SK-N-SH (cell line): ENCODE results near the gene CHD6. TPM values are rescaled to one million over a fixed set of nuclear protein-coding genes. Genes with fewer than 3 reads are reported as not detected.

ENCODE experiments used
- CTCF ChIA-PET: fragments of 300-600, 350-600 bp; formaldehyde crosslinking; extraction: SDS; loops from one replicate; lab custom pipeline; 2021; lab: Yijun Ruan, JAX
- POLR2A ChIA-PET: fragments of 350-600 bp; sonication (Branson Sonifier 250); formaldehyde crosslinking; extraction: SDS; loops from one replicate; lab custom pipeline; 2020; ENCODE audit warnings: antibody characterized with exemption, inconsistent platforms; lab: Yijun Ruan, JAX
- DNase-seq: peaks from one replicate; pipeline ENCODE4 v3.0.0; 2012
- H2AFZ ChIP-seq: fragments of 200-600 bp; sonication (generic); 2 replicates; pipeline ENCODE4 v1.8.1; 2016; ENCODE audit warnings: antibody characterized with exemption, mild to moderate bottlenecking, low read depth
- H3F3A ChIP-seq: fragments of 200-600 bp; sonication (generic); replicated peaks from 2 replicates; pipeline ENCODE3; 2016; ENCODE audit warnings: antibody characterized with exemption, mild to moderate bottlenecking; ENCODE audit not compliant: insufficient read depth
- H3K27ac ChIP-seq, 2 experiments: fragments of 200-500 bp in 1 of 2; fragments of 200-600 bp in 1 of 2; sonication (Bioruptor generic) in 1 of 2; sonication (generic), shearing (Covaris generic) in 1 of 2; 2 replicates each; pipeline versions ENCODE4 v1.5.1 to v1.6.1; 2014 to 2016; ENCODE audit warnings: low read depth in 2 of 2, inconsistent platforms in 1 of 2, low read length in 1 of 2, mild to moderate bottlenecking in 1 of 2, mixed read lengths in 1 of 2
- H3K27me3 ChIP-seq: fragments of 200-600 bp; sonication (generic), shearing (Covaris generic); 2 replicates; pipeline ENCODE4 v1.6.1; 2016; ENCODE audit warnings: mixed run types; ENCODE audit not compliant: insufficient read depth
- H3K36me3 ChIP-seq, 2 experiments: fragments of 200-500 bp in 1 of 2; fragments of 200-600 bp in 1 of 2; sonication (Bioruptor generic) in 1 of 2; sonication (generic) in 1 of 2; replicated peaks in 1 of 2; 2 replicates each; pipeline versions ENCODE3 to v1.5.1; 2014 to 2016; ENCODE audit warnings: low read length in 1 of 2, mild to moderate bottlenecking in 1 of 2; ENCODE audit not compliant: insufficient read depth in 2 of 2, control insufficient read depth in 1 of 2
- H3K4me1 ChIP-seq, 2 experiments: fragments of 200-500 bp in 1 of 2; fragments of 200-600 bp in 1 of 2; sonication (Bioruptor generic) in 1 of 2; sonication (generic), shearing (Covaris generic) in 1 of 2; 2 replicates each; pipeline versions ENCODE4 v1.5.1 to v1.6.1; 2014 to 2016; ENCODE audit warnings: low read depth in 1 of 2, low read length in 1 of 2, mixed run types in 1 of 2; ENCODE audit not compliant: insufficient read depth in 2 of 2, control insufficient read depth in 1 of 2
- H3K4me2 ChIP-seq: fragments of 200-600 bp; sonication (generic), shearing (Covaris generic); 2 replicates; pipeline ENCODE4 v1.6.1; 2017; ENCODE audit warnings: mixed run types
- H3K4me3 ChIP-seq, 2 experiments: fragments of 200-500 bp in 1 of 2; fragments of 200-600 bp in 1 of 2; sonication (Bioruptor generic) in 1 of 2; sonication (generic), shearing (Covaris generic) in 1 of 2; 2 replicates each; pipeline versions ENCODE4 v1.5.1 to v1.8.1; 2014 to 2016; ENCODE audit warnings: low read depth in 2 of 2, inconsistent platforms in 1 of 2, low read length in 1 of 2, mild to moderate bottlenecking in 1 of 2, mixed read lengths in 1 of 2, moderate library complexity in 1 of 2
- H3K79me2 ChIP-seq: fragments of 200-600 bp; sonication (generic); 2 replicates; pipeline ENCODE4 v1.8.1; 2017; ENCODE audit warnings: mild to moderate bottlenecking; ENCODE audit not compliant: insufficient read depth
- H3K9ac ChIP-seq: fragments of 200-600 bp; sonication (generic); 2 replicates; pipeline ENCODE4 v1.6.1; 2017; ENCODE audit warnings: mixed run types
- H3K9me2 ChIP-seq: fragments of 200-600 bp; sonication (generic); 2 replicates; pipeline ENCODE4 v1.6.1; 2017; ENCODE audit warnings: mixed run types
- H3K9me3 ChIP-seq: fragments of 200-600 bp; sonication (generic); 2 replicates; pipeline ENCODE4 v1.6.1; 2017; ENCODE audit warnings: mixed run types, mild to moderate bottlenecking, moderate library complexity
- H4K20me1 ChIP-seq: fragments of 200-600 bp; sonication (generic); 2 replicates; pipeline ENCODE4 v1.6.1; 2017; ENCODE audit warnings: mild to moderate bottlenecking, mixed run types; ENCODE audit not compliant: insufficient read depth
- CHD2 ChIP-seq: fragments of 150-350 bp; IDR thresholded peaks from 2 replicates; pipeline ENCODE4 v1.6.1; 2018; ENCODE audit warnings: low read length; ENCODE audit not compliant: partially characterized antibody
- ELF1 ChIP-seq: IDR thresholded peaks from 2 replicates; pipeline ENCODE4 v1.4.0; 2012
- FOXJ3 ChIP-seq: sonication (generic); formaldehyde crosslinking; IDR thresholded peaks from 2 replicates; pipeline ENCODE4 v1.5.1; 2020; ENCODE audit warnings: mild to moderate bottlenecking, missing genetic modification reagents
- GABPA ChIP-seq: IDR thresholded peaks from 2 replicates; pipeline ENCODE4 v1.4.0; 2012; ENCODE audit warnings: low read depth, mild to moderate bottlenecking
- GATA2 ChIP-seq: sonication (generic); formaldehyde crosslinking; IDR thresholded peaks from 2 replicates; pipeline ENCODE4 v1.5.0; 2020; ENCODE audit warnings: mild to moderate bottlenecking, missing genetic modification reagents
- IRF3 ChIP-seq: fragments of 150-350 bp; IDR thresholded peaks from 2 replicates; pipeline ENCODE4 v1.6.1; 2016; ENCODE audit warnings: mild to moderate bottlenecking, low read depth, low read length
- JUND ChIP-seq: IDR thresholded peaks from 2 replicates; pipeline ENCODE4 v1.4.0; 2012
- MEF2A ChIP-seq: IDR thresholded peaks from 2 replicates; pipeline ENCODE4 v1.4.0; 2012; ENCODE audit warnings: low read depth, borderline replicate concordance
- MXI1 ChIP-seq: IDR thresholded peaks from 2 replicates; pipeline ENCODE4 v1.6.1; 2012; ENCODE audit warnings: mild to moderate bottlenecking, low read depth, low read length, improper control_type of control experiment
- NFIC ChIP-seq: IDR thresholded peaks from 2 replicates; pipeline ENCODE4 v1.4.0; 2012; ENCODE audit warnings: borderline replicate concordance
- RAD21 ChIP-seq: IDR thresholded peaks from 2 replicates; pipeline ENCODE4 v1.6.1; 2012; ENCODE audit warnings: mild to moderate bottlenecking, low read length
- RCOR1 ChIP-seq: fragments of 150-350 bp; IDR thresholded peaks from 2 replicates; pipeline ENCODE4 v1.6.1; 2017; ENCODE audit warnings: antibody characterized with exemption, low read length
- SIN3A ChIP-seq: IDR thresholded peaks from 2 replicates; pipeline ENCODE4 v1.6.1; 2012; ENCODE audit warnings: low read depth, mild to moderate bottlenecking, low read length, moderate library complexity, borderline replicate concordance
- SMC3 ChIP-seq: IDR thresholded peaks from 2 replicates; pipeline ENCODE4 v1.6.1; 2012; ENCODE audit warnings: low read depth, low read length, improper control_type of control experiment
- TEAD4 ChIP-seq: IDR thresholded peaks from 2 replicates; pipeline ENCODE4 v1.4.0; 2012; ENCODE audit warnings: mild to moderate bottlenecking, borderline replicate concordance; ENCODE audit not compliant: insufficient read depth
- USF1 ChIP-seq: IDR thresholded peaks from 2 replicates; pipeline ENCODE4 v1.4.0; 2012; ENCODE audit warnings: low read depth, borderline replicate concordance
- YY1 ChIP-seq: IDR thresholded peaks from 2 replicates; pipeline ENCODE4 v1.4.0; 2012; ENCODE audit warnings: low read depth, mild to moderate bottlenecking
- ZBTB33 ChIP-seq: IDR thresholded peaks from 2 replicates; pipeline ENCODE4 v1.4.0; 2012; ENCODE audit warnings: low read depth, borderline replicate concordance
- WGBS: methylation state at CpG from one replicate; pipeline ENCODE4 v1.1.6; 2017; ENCODE audit warnings: low lambda C conversion rate; 5-methylcytosine and 5-hydroxymethylcytosine counted together
- polyA plus RNA-seq, 3 experiments: library from polyadenylated mRNA; depleted of rRNA; stranded (reverse); fragments of >200 nt; gene quantifications; 2 replicates each; pipeline ENCODE4 v1.2.3, GENCODE V29; 2012
- TF ChIP-seq, protein P1 (sequence below): fragments of 150-350 bp; IDR thresholded peaks from 2 replicates; pipeline ENCODE4 v1.6.1; 2017; ENCODE audit warnings: antibody characterized with exemption, low read length, low read depth, borderline replicate concordance
- TF ChIP-seq, protein P2 (sequence below): IDR thresholded peaks from 2 replicates; pipeline ENCODE4 v1.4.0; 2012; ENCODE audit warnings: low read depth

CHD6 gene
- polyA plus RNA-seq, 1 of the 3 experiments (the other 2 are of a cell fraction): 7.1 TPM

GRCh38 chr20:41379551-41379950 is 238.6 kb downstream of the CHD6 start:
- TF ChIP-seq FOXJ3 (CRISPR knock-in tag) (no peak), SIN3A (no peak), RAD21 (no peak), JUND (no peak), NFIC (no peak), USF1 (no peak), TEAD4 (no peak), GATA2 (CRISPR knock-in tag) (no peak), RCOR1 (no peak)
- TF ChIP-seq, all 33 proteins: peak for 0
- POLR2A ChIA-PET: no interaction called here
- no peak overlapping the region for H2AFZ ChIP-seq
- peaks cover 6% of the 10 kb centered on the region; the same call in 1 of the 2 replicates for H3K27me3 ChIP-seq
- CTCF ChIA-PET: interaction anchor here (1.0 to 3.2 kb wide), 4 partner anchors 10 to 39 kb away, joined by 3 to 11 read pairs (median 4); partner anchors contain the start of gene LPIN3
- H3K27ac ChIP-seq: no peak overlapping the region
- H3K9ac ChIP-seq: no peak overlapping the region
- no peak for DNase-seq
- no peaks in the 10 kb centered on the region for H3F3A ChIP-seq
- no peaks in the 10 kb centered on the region for H3K9me2 ChIP-seq
- 47% methylated on average over 2 of the region's 2 CpGs for WGBS
- H4K20me1 ChIP-seq: no peaks in the 10 kb centered on the region
- no peak overlapping the region for H3K4me2 ChIP-seq
- H3K36me3 ChIP-seq: no peaks in the 10 kb centered on the region
- H3K4me3 ChIP-seq: no peak overlapping the region
- no peaks in the 10 kb centered on the region for H3K9me3 ChIP-seq
- no peaks in the 10 kb centered on the region for H3K79me2 ChIP-seq
- peaks cover 0 to 5% of the 10 kb centered on the region in 2 experiments; a peak in 1 of 4 replicates for H3K4me1 ChIP-seq

- no peaks in the 10 kb centered on the region for H3K79me2 ChIP-seq
- H3K27me3 ChIP-seq: peaks cover 13% of the 10 kb centered on the region; the same call in 1 of the 2 replicates
- H2AFZ ChIP-seq: no peak overlapping the region
- ChIA-PET CTCF (interaction anchor here (0.9 kb wide), 1 partner anchor 38 kb away, joined by 3 read pairs; no protein-coding TSS in a partner anchor), POLR2A (no interaction called here)
- no peak overlapping the region for H3K4me2 ChIP-seq
- no peak overlapping the region for H3K4me3 ChIP-seq
- H3K9ac ChIP-seq: no peak overlapping the region
- no peaks in the 10 kb centered on the region for H3K9me3 ChIP-seq
- no peaks in the 10 kb centered on the region for H4K20me1 ChIP-seq
- no peak for DNase-seq
- no peaks in the 10 kb centered on the region for H3F3A ChIP-seq
- peaks cover 0 to 19% of the 10 kb centered on the region in 2 experiments; a peak in 1 of 4 replicates for H3K4me1 ChIP-seq
- H3K36me3 ChIP-seq: no peaks in the 10 kb centered on the region
- no peak for TF ChIP-seq YY1
- no peak for TF ChIP-seq MXI1
- TF ChIP-seq TEAD4: no peak
- no peak for TF ChIP-seq SIN3A
- TF ChIP-seq ZBTB33: no peak
- no peak for TF ChIP-seq GABPA
- no peak for TF ChIP-seq CHD2
- no peak for TF ChIP-seq IRF3
- TF ChIP-seq ELF1: no peak
- TF ChIP-seq, protein P1, sequence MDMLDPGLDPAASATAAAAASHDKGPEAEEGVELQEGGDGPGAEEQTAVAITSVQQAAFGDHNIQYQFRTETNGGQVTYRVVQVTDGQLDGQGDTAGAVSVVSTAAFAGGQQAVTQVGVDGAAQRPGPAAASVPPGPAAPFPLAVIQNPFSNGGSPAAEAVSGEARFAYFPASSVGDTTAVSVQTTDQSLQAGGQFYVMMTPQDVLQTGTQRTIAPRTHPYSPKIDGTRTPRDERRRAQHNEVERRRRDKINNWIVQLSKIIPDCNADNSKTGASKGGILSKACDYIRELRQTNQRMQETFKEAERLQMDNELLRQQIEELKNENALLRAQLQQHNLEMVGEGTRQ: no peak
- TF ChIP-seq, protein P2, sequence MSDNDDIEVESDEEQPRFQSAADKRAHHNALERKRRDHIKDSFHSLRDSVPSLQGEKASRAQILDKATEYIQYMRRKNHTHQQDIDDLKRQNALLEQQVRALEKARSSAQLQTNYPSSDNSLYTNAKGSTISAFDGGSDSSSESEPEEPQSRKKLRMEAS: no peak
- no peak for TF ChIP-seq MEF2A
- TF ChIP-seq RAD21: no peak
- TF ChIP-seq SMC3: no peak
- H3K27ac ChIP-seq: no peak overlapping the region
- H3K9me2 ChIP-seq: no peaks in the 10 kb centered on the region
- 51% methylated on average over 6 of the region's 6 CpGs for WGBS
Observed at GRCh38 chr20:41377275-41377674, 240.9 kb downstream of the CHD6 start.
